ENCODE measurements around the gene CNMD.

DNA sequence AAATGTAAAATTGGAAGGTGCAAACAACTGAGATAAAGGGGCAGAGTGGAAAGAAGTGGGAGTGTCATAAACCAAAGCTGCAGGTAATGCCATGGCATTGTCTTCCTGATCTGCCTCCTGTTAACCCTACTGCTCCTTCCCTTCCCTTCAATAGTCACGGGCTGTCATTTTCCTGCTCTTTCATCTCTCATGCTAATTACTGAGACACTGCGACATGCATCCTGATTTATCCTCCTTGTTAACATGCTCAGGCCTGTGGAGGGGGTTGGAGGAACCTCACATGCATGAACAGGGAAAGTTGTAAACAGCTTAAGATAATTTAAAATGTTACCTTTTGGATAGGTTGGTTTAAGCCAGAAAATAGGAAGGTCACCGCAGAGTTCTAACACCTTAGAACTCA is 27.2 kb downstream of the CNMD start:
- TF ChIP-seq, protein P1, sequence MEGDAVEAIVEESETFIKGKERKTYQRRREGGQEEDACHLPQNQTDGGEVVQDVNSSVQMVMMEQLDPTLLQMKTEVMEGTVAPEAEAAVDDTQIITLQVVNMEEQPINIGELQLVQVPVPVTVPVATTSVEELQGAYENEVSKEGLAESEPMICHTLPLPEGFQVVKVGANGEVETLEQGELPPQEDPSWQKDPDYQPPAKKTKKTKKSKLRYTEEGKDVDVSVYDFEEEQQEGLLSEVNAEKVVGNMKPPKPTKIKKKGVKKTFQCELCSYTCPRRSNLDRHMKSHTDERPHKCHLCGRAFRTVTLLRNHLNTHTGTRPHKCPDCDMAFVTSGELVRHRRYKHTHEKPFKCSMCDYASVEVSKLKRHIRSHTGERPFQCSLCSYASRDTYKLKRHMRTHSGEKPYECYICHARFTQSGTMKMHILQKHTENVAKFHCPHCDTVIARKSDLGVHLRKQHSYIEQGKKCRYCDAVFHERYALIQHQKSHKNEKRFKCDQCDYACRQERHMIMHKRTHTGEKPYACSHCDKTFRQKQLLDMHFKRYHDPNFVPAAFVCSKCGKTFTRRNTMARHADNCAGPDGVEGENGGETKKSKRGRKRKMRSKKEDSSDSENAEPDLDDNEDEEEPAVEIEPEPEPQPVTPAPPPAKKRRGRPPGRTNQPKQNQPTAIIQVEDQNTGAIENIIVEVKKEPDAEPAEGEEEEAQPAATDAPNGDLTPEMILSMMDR (optimal IDR thresholded peaks at IDR 0.05 in 1 of 3, IDR thresholded peaks at IDR 0.05 in 1 of 3, conservative IDR thresholded peaks at IDR 0.05 in 1 of 3; ENCODE audit: extremely low read depth in 1 of 3, insufficient read depth in 2 of 3, low read length in 3 of 3): no peak
- TF ChIP-seq EZH2 (IDR thresholded peaks at IDR 0.05; ENCODE audit: low read length): no peak
